ENCODE data around the gene LRCH3. TPM values are rescaled to one million over a fixed set of nuclear protein-coding genes. Genes with fewer than 3 reads are reported as not detected.

Gene LRCH3
- polyA plus RNA-seq, 3 donors: 4.1 to 19.4 (median 7.4) TPM

- TF ChIP-seq CTCF (IDR thresholded peaks at IDR 0.05): no peak
- Mint-ChIP-seq H3K27ac (peak overlapping the region; percentile 42 to 90 (median 64)), H3K9me3 (no peaks in the 10 kb centered on the region), H3K27me3 (ENCODE audit: low read depth in 3 of 3) (no peaks in the 10 kb centered on the region), H3K36me3 (peaks cover 36 to 52% of the 10 kb centered on the region in 2 donors), H3K4me1 (peaks cover 28% of the 10 kb centered on the region), H3K4me3 (peak overlapping the region; percentile 43)
- intact Hi-C loops (cut with micrococcal nuclease): no loop called here
- peak overlapping the region; percentile 21 for H3K4me2 ChIP-seq (replicated peaks; ENCODE audit: extremely low read depth, low read length, poor library complexity, severe bottlenecking)
- peak overlapping the region; percentile 5 for H3K9ac ChIP-seq (ENCODE audit: insufficient read depth, low read length, poor library complexity, severe bottlenecking)
- no peaks in the 10 kb centered on the region for H3K9me3 ChIP-seq (replicated peaks in 1 of 2; ENCODE audit: control insufficient read depth in 1 of 2, insufficient read depth in 1 of 2, low read length in 2 of 2)
- peak; percentile 13 to 35 (median 33) for DNase-seq
- peak overlapping the region in 1 of 3 experiments; percentile 7 for H3K4me3 ChIP-seq (replicated peaks in 1 of 3; ENCODE audit: low read depth in 2 of 3, low read length in 3 of 3)
- peaks cover 13 to 28% of the 10 kb centered on the region in 2 donors for H3K4me1 ChIP-seq (ENCODE audit: control insufficient read depth in 1 of 2, insufficient read depth in 2 of 2, low read length in 2 of 2)
- H3K27me3 ChIP-seq (ENCODE audit: control insufficient read depth in 2 of 2, insufficient read depth in 2 of 2, low read length in 2 of 2): no peaks in the 10 kb centered on the region
- no peaks in the 10 kb centered on the region for H4K20me1 ChIP-seq (ENCODE audit: insufficient read depth, low read length)
- peak overlapping the region; percentile 2 for H2AFZ ChIP-seq (ENCODE audit: insufficient read depth, low read depth, low read length, poor library complexity, severe bottlenecking)
- peaks cover 19 to 49% of the 10 kb centered on the region in 2 donors for H3K36me3 ChIP-seq (replicated peaks in 1 of 2; ENCODE audit: control insufficient read depth in 1 of 2, insufficient read depth in 2 of 2, low read length in 2 of 2)
- H3K27ac ChIP-seq (ENCODE audit: low read depth in 1 of 2, low read length in 2 of 2): peak overlapping the region in 1 of 2 donors; percentile 58
- H3K79me2 ChIP-seq (ENCODE audit: insufficient read depth, low read length): no peaks in the 10 kb centered on the region
- WGBS (ENCODE audit: insufficient coverage): 0% methylated on average over 2 of the region's 8 CpGs
Measured at GRCh38 chr3:197878427-197878826, 87.4 kb downstream of the LRCH3 start.

- Histone ChIP-seq H4K20me1 (ENCODE audit: insufficient read depth, low read length) (no peaks in the 10 kb centered on the region), H3K79me2 (ENCODE audit: insufficient read depth, low read length) (no peaks in the 10 kb centered on the region), H3K9me3 (replicated peaks in 1 of 2; ENCODE audit: control insufficient read depth in 1 of 2, insufficient read depth in 1 of 2, low read length in 2 of 2) (no peaks in the 10 kb centered on the region), H3K27ac (ENCODE audit: low read depth in 1 of 2, low read length in 2 of 2) (peak overlapping the region in 1 of 2 donors; percentile 35), H3K27me3 (ENCODE audit: control insufficient read depth in 2 of 2, insufficient read depth in 2 of 2, low read length in 2 of 2) (no peaks in the 10 kb centered on the region), H3K9ac (ENCODE audit: insufficient read depth, low read length, poor library complexity, severe bottlenecking) (no peak overlapping the region), H3K4me2 (replicated peaks; ENCODE audit: extremely low read depth, low read length, poor library complexity, severe bottlenecking) (no peak overlapping the region), H3K4me1 (ENCODE audit: control insufficient read depth in 1 of 2, insufficient read depth in 2 of 2, low read length in 2 of 2) (peaks cover 13 to 28% of the 10 kb centered on the region in 2 donors), H2AFZ (ENCODE audit: insufficient read depth, low read depth, low read length, poor library complexity, severe bottlenecking) (no peak overlapping the region), H3K4me3 (replicated peaks in 1 of 3; ENCODE audit: low read depth in 2 of 3, low read length in 3 of 3) (no peak overlapping the region), H3K36me3 (replicated peaks in 1 of 2; ENCODE audit: control insufficient read depth in 1 of 2, insufficient read depth in 2 of 2, low read length in 2 of 2) (peaks cover 17 to 48% of the 10 kb centered on the region in 2 donors)
- intact Hi-C loops (cut with micrococcal nuclease): no loop called here
- Mint-ChIP-seq H3K4me3 (no peak overlapping the region), H3K27me3 (ENCODE audit: low read depth in 3 of 3) (no peaks in the 10 kb centered on the region), H3K36me3 (peaks cover 41 to 55% of the 10 kb centered on the region in 2 donors), H3K4me1 (peaks cover 28% of the 10 kb centered on the region), H3K9me3 (no peaks in the 10 kb centered on the region), H3K27ac (peak overlapping the region in 2 of 7 donors; percentile 25 to 68)
- DNase-seq: no peak
- 96% methylated on average over 11 of the region's 17 CpGs for WGBS (ENCODE audit: insufficient coverage)
- no peak for TF ChIP-seq CTCF (IDR thresholded peaks at IDR 0.05)
Measured at GRCh38 chr3:197880491-197881269, 89.6 kb downstream of the LRCH3 start.
